ENCODE data around the gene RHOH. TPM values are rescaled to one million over a fixed set of nuclear protein-coding genes. Genes with fewer than 3 reads are reported as not detected.

The RHOH gene
- total RNA-seq, 1 donor from 2014 or later, result 11.2 TPM

DNA sequence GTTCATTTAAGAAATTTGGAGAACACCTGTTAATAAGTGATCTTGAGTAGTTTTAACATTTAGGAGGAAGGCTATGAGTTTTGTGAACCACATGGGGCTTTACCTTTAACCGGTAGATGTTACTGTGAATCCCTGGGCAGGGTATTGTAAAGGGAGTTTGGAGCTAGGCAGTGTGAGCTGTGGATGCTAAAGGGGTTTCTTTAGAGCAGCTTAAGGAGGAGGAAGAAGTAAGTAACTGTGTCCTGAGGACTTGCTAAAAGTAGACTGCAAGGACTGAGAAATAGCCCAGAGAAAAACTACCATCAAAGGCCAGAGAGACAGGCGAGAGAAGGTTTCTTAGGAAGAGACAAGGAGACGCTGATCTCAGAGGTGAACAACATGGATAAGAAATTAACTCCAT, 5.6 kb downstream of the RHOH start:
- no peak overlapping the region for H3K27ac ChIP-seq
- Mint-ChIP-seq H3K4me3 (no peak overlapping the region), H3K36me3 (peaks cover 12% of the 10 kb centered on the region), H3K27ac (no peak overlapping the region), H3K4me1 (peaks cover 38% of the 10 kb centered on the region), H3K9me3 (no peaks in the 10 kb centered on the region), H3K27me3 (ENCODE audit: insufficient read depth, low read depth) (peaks cover 3% of the 10 kb centered on the region)
- H3K4me3 ChIP-seq, result no peak overlapping the region
- no peaks in the 10 kb centered on the region for H3K9me3 ChIP-seq (ENCODE audit: low read depth)
- H3K27me3 ChIP-seq, result no peaks in the 10 kb centered on the region
- H3K36me3 ChIP-seq, result no peaks in the 10 kb centered on the region
- H3K4me1 ChIP-seq, result peaks cover 38% of the 10 kb centered on the region
- no peak overlapping the region for H3K4me2 ChIP-seq
- DNase-seq (ENCODE audit: low spot score), result no peak
- no peak overlapping the region for H3K9ac ChIP-seq
- peaks cover 5% of the 10 kb centered on the region for H3K79me2 ChIP-seq (ENCODE audit: low read depth)
- H3F3A ChIP-seq (ENCODE audit: low read depth), result peaks cover 4% of the 10 kb centered on the region
- no peak for TF ChIP-seq EZH2 (IDR thresholded peaks at IDR 0.05)
- TF ChIP-seq EZH2phosphoT487 (IDR thresholded peaks at IDR 0.05), result no peak
- no peak for TF ChIP-seq CTCF (IDR thresholded peaks at IDR 0.05)
- no peaks in the 10 kb centered on the region for H4K20me1 ChIP-seq (ENCODE audit: low read depth)
- no peak overlapping the region for H2AFZ ChIP-seq (replicated peaks)

- Histone ChIP-seq H3K4me2 (no peak overlapping the region), H3K27me3 (no peaks in the 10 kb centered on the region), H3K27ac (no peak overlapping the region), H3K4me3 (no peak overlapping the region), H3F3A (ENCODE audit: low read depth) (no peaks in the 10 kb centered on the region), H3K4me1 (peaks cover 16% of the 10 kb centered on the region), H2AFZ (replicated peaks) (no peak overlapping the region), H3K9me3 (ENCODE audit: low read depth) (no peaks in the 10 kb centered on the region), H3K9ac (no peak overlapping the region), H3K79me2 (ENCODE audit: low read depth) (no peaks in the 10 kb centered on the region), H4K20me1 (ENCODE audit: low read depth) (no peaks in the 10 kb centered on the region), H3K36me3 (no peaks in the 10 kb centered on the region)
- H3K4me1 Mint-ChIP-seq, result peaks cover 19% of the 10 kb centered on the region
- no peak overlapping the region for H3K27ac Mint-ChIP-seq
- no peak for DNase-seq (ENCODE audit: low spot score)
- TF ChIP-seq EZH2 (IDR thresholded peaks at IDR 0.05) (no peak), CTCF (IDR thresholded peaks at IDR 0.05) (no peak), EZH2phosphoT487 (IDR thresholded peaks at IDR 0.05) (no peak)
- H3K36me3 Mint-ChIP-seq, result peaks cover 12% of the 10 kb centered on the region
- peaks cover 2% of the 10 kb centered on the region for H3K27me3 Mint-ChIP-seq (ENCODE audit: insufficient read depth, low read depth)
- H3K9me3 Mint-ChIP-seq, result no peaks in the 10 kb centered on the region
- no peak overlapping the region for H3K4me3 Mint-ChIP-seq
Observed at GRCh38 chr4:40204507-40205258, 7.9 kb downstream of the RHOH start.

- H3K27ac ChIP-seq, result no peak overlapping the region
- H3K9me3 Mint-ChIP-seq, result no peaks in the 10 kb centered on the region
- H3K4me3 ChIP-seq, result no peak overlapping the region
- no peaks in the 10 kb centered on the region for H3K79me2 ChIP-seq (ENCODE audit: low read depth)
- no peak overlapping the region for H3K4me2 ChIP-seq
- H2AFZ ChIP-seq (replicated peaks), result no peak overlapping the region
- no peaks in the 10 kb centered on the region for H3K9me3 ChIP-seq (ENCODE audit: low read depth)
- H4K20me1 ChIP-seq (ENCODE audit: low read depth), result no peaks in the 10 kb centered on the region
- H3K9ac ChIP-seq, result no peak overlapping the region
- TF ChIP-seq CTCF (IDR thresholded peaks at IDR 0.05) (no peak), EZH2 (IDR thresholded peaks at IDR 0.05) (no peak), EZH2phosphoT487 (IDR thresholded peaks at IDR 0.05) (no peak)
- H3K4me1 Mint-ChIP-seq, result peaks cover 11% of the 10 kb centered on the region
- H3F3A ChIP-seq (ENCODE audit: low read depth), result no peaks in the 10 kb centered on the region
- no peaks in the 10 kb centered on the region for H3K27me3 ChIP-seq
- H3K36me3 Mint-ChIP-seq, result peaks cover 11% of the 10 kb centered on the region
- peaks cover 7% of the 10 kb centered on the region for H3K4me1 ChIP-seq
- no peaks in the 10 kb centered on the region for H3K27me3 Mint-ChIP-seq (ENCODE audit: insufficient read depth, low read depth)
- H3K27ac Mint-ChIP-seq, result no peak overlapping the region
- H3K36me3 ChIP-seq, result no peaks in the 10 kb centered on the region
- no peak for DNase-seq (ENCODE audit: low spot score)
- no peak overlapping the region for H3K4me3 Mint-ChIP-seq
Observed at GRCh38 chr4:40205259-40206198, 8.7 kb downstream of the RHOH start.
